SK-N-SH treated with all-trans-retinoic acid at 6 μM for 48 hours (cell line): Measurements from ENCODE around the gene B4GALT7.

ENCODE experiments used
- ARNTL ChIP-seq: fragments of 450-650 bp; formaldehyde crosslinking; IDR thresholded peaks from 2 replicates; pipeline ENCODE4 v1.5.0; 2020; ENCODE audit warnings: low read depth, mild to moderate bottlenecking, moderate library complexity, borderline replicate concordance
- BACH2 ChIP-seq: fragments of 250-450 bp; sonication (Bioruptor Pico); IDR thresholded peaks from 2 replicates; pipeline ENCODE4 v1.9.0; 2021; ENCODE audit warnings: mild to moderate bottlenecking, borderline replicate concordance
- ISL1 ChIP-seq: fragments of 250-450 bp; sonication (Bioruptor Pico); IDR thresholded peaks from 2 replicates; pipeline ENCODE4 v2.1.2; 2022; ENCODE audit warnings: mild to moderate bottlenecking, moderate library complexity
- PATZ1 ChIP-seq: fragments of 250-450 bp; sonication (Bioruptor Pico); IDR thresholded peaks from 2 replicates; pipeline ENCODE4 v1.8.0; 2020; ENCODE audit warnings: mild to moderate bottlenecking, moderate library complexity, borderline replicate concordance
- PPARA ChIP-seq: fragments of 250-450 bp; sonication (Bioruptor Pico); IDR thresholded peaks from 2 replicates; pipeline ENCODE4 v1.5.0; 2020; ENCODE audit warnings: mild to moderate bottlenecking, borderline replicate concordance

DNA sequence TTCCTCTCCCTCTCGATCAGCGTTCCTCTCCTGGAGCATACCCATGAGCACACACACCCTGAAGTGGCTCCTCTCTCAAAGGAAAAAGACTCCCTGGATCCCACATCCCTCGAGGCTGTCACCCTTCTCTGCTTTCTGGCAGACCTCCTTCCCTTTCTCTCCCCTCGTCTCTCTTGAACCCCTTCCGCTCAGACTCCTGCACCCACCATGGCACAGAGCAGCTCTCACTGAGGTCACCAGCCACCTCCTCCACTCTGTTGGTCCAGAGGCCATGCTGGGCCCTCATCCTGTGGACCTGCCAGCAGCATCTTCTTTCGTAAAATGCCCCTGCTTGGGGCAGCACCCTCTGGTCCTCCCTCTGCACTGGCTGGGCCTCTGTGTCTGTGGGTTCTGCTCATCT, 5.7 kb downstream of the B4GALT7 start:
- TF ChIP-seq PATZ1 (CRISPR knock-in tag) (no peak), ISL1 (no peak), ARNTL (CRISPR knock-in tag) (no peak), BACH2 (no peak), PPARA (CRISPR knock-in tag) (no peak)
